CD4-positive, alpha-beta memory T cell (primary cell): ENCODE measurements around the gene COL23A1. TPM values are rescaled to one million over a fixed set of nuclear protein-coding genes. Genes with fewer than 3 reads are reported as not detected.
"Not testable (repeated sequence)": the region's sequence is repeated elsewhere in the genome, so short reads cannot be mapped to it uniquely, and the experiment has no call there.

Experiments used
- CTCF ChIA-PET: fragments of 350-600 bp; sonication (Branson Sonifier 250); formaldehyde crosslinking; loops from one replicate; lab custom pipeline; 2021; ENCODE audit warnings: inconsistent platforms; ENCODE audit not compliant: partially characterized antibody; lab: Charles Lee
- POLR2A ChIA-PET: fragments of 350-600 bp; sonication (Branson Sonifier 250); formaldehyde crosslinking; loops from one replicate; lab custom pipeline; 2021; ENCODE audit not compliant: partially characterized antibody; lab: Charles Lee
- DNase-seq, 5 donors: peaks; one replicate each; pipeline versions ENCODE4 v3.0.0 to v3.0.0-alpha.2; 2020 to 2022; ENCODE audit warnings: mixed read lengths in 1 of 5
- H3K27ac ChIP-seq: one replicate; pipeline ENCODE4 v1.7.0; 2013; ENCODE audit warnings: low read depth, low read length
- H3K27me3 ChIP-seq: 2 replicates; pipeline ENCODE4 v1.7.0; 2013; ENCODE audit warnings: mild to moderate bottlenecking, low read length, moderate library complexity; ENCODE audit not compliant: insufficient read depth
- H3K36me3 ChIP-seq: 2 replicates; pipeline ENCODE4 v1.7.0; 2013; ENCODE audit warnings: mild to moderate bottlenecking, low read length, moderate library complexity; ENCODE audit not compliant: insufficient read depth
- H3K4me1 ChIP-seq: 2 replicates; pipeline ENCODE4 v1.7.0; 2013; ENCODE audit warnings: mild to moderate bottlenecking, low read length, moderate library complexity; ENCODE audit not compliant: insufficient read depth
- H3K4me3 ChIP-seq, 2 donors: one replicate each; pipeline ENCODE4 v1.7.0; 2013; ENCODE audit warnings: low read length in 2 of 2, mild to moderate bottlenecking in 1 of 2
- H3K9me3 ChIP-seq, 2 donors: one replicate each; pipeline ENCODE4 v1.7.0; 2013; ENCODE audit warnings: low read length in 2 of 2, control low read depth in 1 of 2; ENCODE audit not compliant: control insufficient read depth in 1 of 2
- H3K27ac Mint-ChIP-seq, 7 donors: one replicate each; pipeline ENCODE4 v1.8.0; 2020 to 2021; ENCODE audit warnings: mixed read lengths in 7 of 7, mild to moderate bottlenecking in 6 of 7, inconsistent platforms in 3 of 7, moderate library complexity in 3 of 7
- H3K27me3 Mint-ChIP-seq, 2 donors: one replicate each; pipeline ENCODE4 v1.8.0; 2020 to 2021; ENCODE audit warnings: mixed read lengths in 2 of 2
- H3K36me3 Mint-ChIP-seq, 2 donors: one replicate each; pipeline ENCODE4 v1.8.0; 2020 to 2021; ENCODE audit warnings: mixed read lengths in 2 of 2, inconsistent platforms in 1 of 2, mild to moderate bottlenecking in 1 of 2
- H3K4me1 Mint-ChIP-seq, 4 donors: one replicate each; pipeline ENCODE4 v1.8.0; 2020 to 2021; ENCODE audit warnings: mixed read lengths in 4 of 4, mild to moderate bottlenecking in 1 of 4
- H3K4me3 Mint-ChIP-seq, 8 donors: one replicate each; pipeline ENCODE4 v1.8.0; 2020 to 2021; ENCODE audit warnings: mixed read lengths in 8 of 8, mild to moderate bottlenecking in 7 of 8, moderate library complexity in 6 of 8, inconsistent platforms in 3 of 8
- H3K9me3 Mint-ChIP-seq, 8 donors: one replicate each; pipeline ENCODE4 v1.8.0; 2020 to 2021; ENCODE audit warnings: mixed read lengths in 8 of 8, mild to moderate bottlenecking in 5 of 8, inconsistent platforms in 3 of 8, moderate library complexity in 1 of 8
- intact Hi-C: fragments of 100-400 bp; cut with micrococcal nuclease; formaldehyde crosslinking; loops from one replicate; pipeline ENCODE4 v1.15.1; 2023
- polyA plus RNA-seq, 2 donors: library from polyadenylated mRNA; unstranded; fragments of 300-500 nt; fragmentation: Illumina TruSeq; gene quantifications; one replicate each; pipeline ENCODE4 v1.2.3, GENCODE V29; 2021
- total RNA-seq, 2 experiments: library from RNA; stranded (reverse); gene quantifications; one replicate each; pipeline ENCODE4 v1.2.3, GENCODE V29; 2021

COL23A1 gene
- total and polyA plus RNA-seq, 4 experiments from 2014 or later, result 0.17 to 0.25 TPM; not detected in 2

GRCh38 chr5:178323541-178323865 lies 266.7 kb downstream of the COL23A1 start:
- H3K4me1 ChIP-seq, result no peaks in the 10 kb centered on the region
- ChIA-PET POLR2A (no interaction called here), CTCF (no interaction called here)
- no peaks in the 10 kb centered on the region for H3K36me3 Mint-ChIP-seq
- H3K27me3 Mint-ChIP-seq, result peaks cover 4 to 7% of the 10 kb centered on the region in 2 donors
- no peaks in the 10 kb centered on the region for H3K9me3 Mint-ChIP-seq
- H3K4me3 Mint-ChIP-seq, result no peak overlapping the region
- no peaks in the 10 kb centered on the region for H3K36me3 ChIP-seq
- no peaks in the 10 kb centered on the region for H3K27me3 ChIP-seq
- intact Hi-C loops, result no loop called here
- H3K27ac Mint-ChIP-seq, result no peak overlapping the region
- H3K4me1 Mint-ChIP-seq, result no peaks in the 10 kb centered on the region
- no peak overlapping the region for H3K27ac ChIP-seq
- no peak for DNase-seq
- H3K4me3 ChIP-seq, result no peak overlapping the region
- H3K9me3 ChIP-seq, result no peaks in the 10 kb centered on the region

GRCh38 chr5:178322736-178323540 lies 267.3 kb downstream of the COL23A1 start:
- Mint-ChIP-seq H3K27ac (no peak overlapping the region), H3K4me1 (no peaks in the 10 kb centered on the region), H3K36me3 (no peaks in the 10 kb centered on the region), H3K9me3 (peaks cover 0 to under 1% (median 0%) of the 10 kb centered on the region in 8 donors), H3K4me3 (no peak overlapping the region), H3K27me3 (peaks cover 2 to 4% of the 10 kb centered on the region in 2 donors)
- Histone ChIP-seq H3K4me3 (no peak overlapping the region), H3K27ac (no peak overlapping the region), H3K27me3 (no peaks in the 10 kb centered on the region), H3K4me1 (no peaks in the 10 kb centered on the region), H3K36me3 (no peaks in the 10 kb centered on the region), H3K9me3 (no peaks in the 10 kb centered on the region)
- CTCF ChIA-PET, result no interaction called here
- intact Hi-C loops, result no loop called here
- POLR2A ChIA-PET, result no interaction called here
- no peak for DNase-seq

- no peak overlapping the region for H3K27ac Mint-ChIP-seq
- no peaks in the 10 kb centered on the region for H3K27me3 ChIP-seq
- CTCF ChIA-PET, result no interaction called here
- peaks cover 1 to 3% of the 10 kb centered on the region in 2 donors for H3K27me3 Mint-ChIP-seq
- no peaks in the 10 kb centered on the region for H3K36me3 ChIP-seq
- H3K4me1 ChIP-seq, result no peaks in the 10 kb centered on the region
- no peaks in the 10 kb centered on the region for H3K4me1 Mint-ChIP-seq
- H3K9me3 ChIP-seq, result no peaks in the 10 kb centered on the region
- POLR2A ChIA-PET, result no interaction called here
- intact Hi-C loops, result no loop called here
- H3K36me3 Mint-ChIP-seq, result no peaks in the 10 kb centered on the region
- no peak overlapping the region for H3K4me3 ChIP-seq
- no peak overlapping the region for H3K27ac ChIP-seq
- no peak for DNase-seq
- no peak overlapping the region for H3K4me3 Mint-ChIP-seq
- H3K9me3 Mint-ChIP-seq, result peaks cover 0 to 8% (median 6%) of the 10 kb centered on the region in 8 donors
Observed at GRCh38 chr5:178320281-178320855, 269.8 kb downstream of the COL23A1 start.

GRCh38 chr5:178319541-178320041 lies 270.6 kb downstream of the COL23A1 start:
- no peak overlapping the region for H3K4me3 ChIP-seq
- no peaks in the 10 kb centered on the region for H3K27me3 ChIP-seq
- H3K27me3 Mint-ChIP-seq, result peaks cover 0 to 3% of the 10 kb centered on the region in 2 donors
- CTCF ChIA-PET, result no interaction called here
- intact Hi-C loops, result no loop called here
- H3K4me3 Mint-ChIP-seq, result no peak overlapping the region
- H3K4me1 ChIP-seq, result no peaks in the 10 kb centered on the region
- peaks cover 0 to 8% (median 6%) of the 10 kb centered on the region in 8 donors for H3K9me3 Mint-ChIP-seq
- DNase-seq, result no peak
- H3K9me3 ChIP-seq, result no peaks in the 10 kb centered on the region
- no peak overlapping the region for H3K27ac ChIP-seq
- no peaks in the 10 kb centered on the region for H3K36me3 Mint-ChIP-seq
- no peaks in the 10 kb centered on the region for H3K36me3 ChIP-seq
- H3K4me1 Mint-ChIP-seq, result no peaks in the 10 kb centered on the region
- POLR2A ChIA-PET, result no interaction called here
- no peak overlapping the region for H3K27ac Mint-ChIP-seq

- Histone ChIP-seq H3K4me1 (no peaks in the 10 kb centered on the region), H3K27me3 (no peaks in the 10 kb centered on the region), H3K9me3 (no peaks in the 10 kb centered on the region), H3K27ac (no peak overlapping the region), H3K4me3 (no peak overlapping the region), H3K36me3 (no peaks in the 10 kb centered on the region)
- no peaks in the 10 kb centered on the region for H3K36me3 Mint-ChIP-seq
- H3K27ac Mint-ChIP-seq, result no peak overlapping the region
- peaks cover 0 to 3% of the 10 kb centered on the region in 2 donors for H3K27me3 Mint-ChIP-seq
- H3K9me3 Mint-ChIP-seq, result peaks cover 0 to 8% (median 6%) of the 10 kb centered on the region in 8 donors
- H3K4me1 Mint-ChIP-seq, result no peaks in the 10 kb centered on the region
- no peak for DNase-seq
- intact Hi-C loops, result no loop called here
- POLR2A ChIA-PET, result no interaction called here
- CTCF ChIA-PET, result no interaction called here
- H3K4me3 Mint-ChIP-seq, result no peak overlapping the region
Observed at GRCh38 chr5:178318893-178319292, 271.3 kb downstream of the COL23A1 start.

- no peak overlapping the region for H3K27ac ChIP-seq
- no peaks in the 10 kb centered on the region for H3K27me3 ChIP-seq
- intact Hi-C loops, result no loop called here
- H3K9me3 Mint-ChIP-seq, result peaks cover 0 to 8% (median 6%) of the 10 kb centered on the region in 8 donors
- H3K9me3 ChIP-seq, result no peaks in the 10 kb centered on the region
- no peaks in the 10 kb centered on the region for H3K4me1 Mint-ChIP-seq
- no peak overlapping the region for H3K4me3 Mint-ChIP-seq
- no peak overlapping the region for H3K27ac Mint-ChIP-seq
- ChIA-PET CTCF (no interaction called here), POLR2A (no interaction called here)
- no peak for DNase-seq
- H3K4me3 ChIP-seq, result no peak overlapping the region
- no peaks in the 10 kb centered on the region for H3K4me1 ChIP-seq
- no peaks in the 10 kb centered on the region for H3K36me3 ChIP-seq
- peaks cover 3% of the 10 kb centered on the region in 2 donors for H3K27me3 Mint-ChIP-seq
- H3K36me3 Mint-ChIP-seq, result no peaks in the 10 kb centered on the region
Observed at GRCh38 chr5:178318382-178318781, 271.8 kb downstream of the COL23A1 start.

GRCh38 chr5:178317727-178318126 lies 272.5 kb downstream of the COL23A1 start:
- H3K27me3 ChIP-seq, H3K4me1 ChIP-seq, H3K9me3 ChIP-seq, DNase-seq, H3K36me3 ChIP-seq, intact Hi-C loops, H3K4me3 ChIP-seq, H3K27me3 Mint-ChIP-seq, H3K4me1 Mint-ChIP-seq, H3K36me3 Mint-ChIP-seq, H3K9me3 Mint-ChIP-seq, H3K27ac Mint-ChIP-seq, CTCF ChIA-PET, H3K4me3 Mint-ChIP-seq, POLR2A ChIA-PET, H3K27ac ChIP-seq: not testable (repeated sequence)
